Stimulated activated CD4-positive, alpha-beta T cell treated with anti-CD3 and anti-CD28 coated beads, Interleukin-2, amount 100 ng/mL, for 24 hours (primary cell): ENCODE results near the gene MPLKIP.
"Not testable (repeated sequence)": the region's sequence is repeated elsewhere in the genome, so short reads cannot be mapped to it uniquely, and the experiment has no call there.

Experiments used
- DNase-seq, 2 donors: peaks; one replicate each; pipeline ENCODE4 v3.0.0-alpha.2; 2020

MPLKIP gene

GRCh38 chr7:40122940-40123254, 11.5 kb downstream of the MPLKIP start:
- DNase-seq = no peak

GRCh38 chr7:40122100-40122939, 12.1 kb downstream of the MPLKIP start:
- not testable (repeated sequence) for DNase-seq

GRCh38 chr7:40120020-40120419, 14.4 kb downstream of the MPLKIP start:
- DNase-seq = no peak

GRCh38 chr7:40118201-40118600, 16.2 kb downstream of the MPLKIP start:
- DNase-seq = not testable (repeated sequence)

GRCh38 chr7:40117199-40117598, 17.2 kb downstream of the MPLKIP start:
- DNase-seq = not testable (repeated sequence)

GRCh38 chr7:40115936-40116335, 18.5 kb downstream of the MPLKIP start:
- no peak for DNase-seq

GRCh38 chr7:40105879-40106473, 28.4 kb downstream of the MPLKIP start:
- no peak for DNase-seq

- no peak for DNase-seq
These were observed 31.5 kb downstream of the MPLKIP start for GRCh38 chr7:40102897-40103296.

- no peak for DNase-seq
These were observed 33.2 kb downstream of the MPLKIP start for GRCh38 chr7:40101201-40101600.

GRCh38 chr7:40099837-40100236, 34.6 kb downstream of the MPLKIP start:
- no peak for DNase-seq

- no peak for DNase-seq
These were observed 35.6 kb downstream of the MPLKIP start for GRCh38 chr7:40098810-40099209.

GRCh38 chr7:40097728-40098127, 36.7 kb downstream of the MPLKIP start:
- DNase-seq = no peak

- no peak for DNase-seq
These were observed 38.6 kb downstream of the MPLKIP start for GRCh38 chr7:40095695-40096327.

GRCh38 chr7:40095230-40095629, 39.2 kb downstream of the MPLKIP start:
- no peak for DNase-seq

- DNase-seq = no peak
These were observed 40.6 kb downstream of the MPLKIP start for GRCh38 chr7:40093631-40094350.

GRCh38 chr7:40092182-40092581, 42.2 kb downstream of the MPLKIP start:
- DNase-seq = no peak

GRCh38 chr7:40077849-40078248, 56.6 kb downstream of the MPLKIP start:
- no peak for DNase-seq
